Nephron (organoid): ENCODE measurements around the gene ADCK1.

Source experiments
- H3K27ac Mint-ChIP-seq, 3 experiments: 2 replicates each; pipeline ENCODE4 v1.8.0; 2020; ENCODE audit warnings: mixed read lengths in 3 of 3, mild to moderate bottlenecking in 2 of 3, moderate library complexity in 1 of 3
- H3K27me3 Mint-ChIP-seq: 2 replicates; pipeline ENCODE4 v1.8.0; 2021; ENCODE audit warnings: low read depth, mild to moderate bottlenecking, moderate library complexity, mixed read lengths
- H3K36me3 Mint-ChIP-seq: 2 replicates; pipeline ENCODE4 v1.8.0; 2020; ENCODE audit warnings: low read depth, mixed read lengths
- H3K4me1 Mint-ChIP-seq: 2 replicates; pipeline ENCODE4 v1.8.0; 2020; ENCODE audit warnings: mixed read lengths
- H3K4me3 Mint-ChIP-seq, 3 experiments: 2 replicates each; pipeline ENCODE4 v1.8.0; 2020; ENCODE audit warnings: mild to moderate bottlenecking in 3 of 3, mixed read lengths in 3 of 3, moderate library complexity in 2 of 3
- H3K9me3 Mint-ChIP-seq: 2 replicates; pipeline ENCODE4 v1.8.0; 2020; ENCODE audit warnings: mixed read lengths
- CTCF ChIP-seq, 3 experiments: fragments of 200-600 bp; sonication (generic); IDR thresholded peaks; one replicate each; pipeline ENCODE4 v1.5.0; 2021; ENCODE audit warnings: antibody characterized with exemption in 3 of 3; ENCODE audit not compliant: unreplicated experiment in 3 of 3

The ADCK1 gene

GRCh38 chr14:77890873-77891272 is 91.0 kb downstream of the ADCK1 start:
- no peak overlapping the region for H3K4me3 Mint-ChIP-seq
- H3K4me1 Mint-ChIP-seq: no peaks in the 10 kb centered on the region
- no peak for TF ChIP-seq CTCF (IDR thresholded peaks at IDR 0.05; ENCODE audit: unreplicated experiment in 3 of 3)
- peaks cover 34% of the 10 kb centered on the region for H3K36me3 Mint-ChIP-seq
- H3K27ac Mint-ChIP-seq: no peak overlapping the region
- H3K27me3 Mint-ChIP-seq: no peaks in the 10 kb centered on the region
- peaks cover 11% of the 10 kb centered on the region for H3K9me3 Mint-ChIP-seq

GRCh38 chr14:77892381-77892871 is 92.5 kb downstream of the ADCK1 start:
- no peaks in the 10 kb centered on the region for H3K27me3 Mint-ChIP-seq
- peaks cover 33% of the 10 kb centered on the region for H3K36me3 Mint-ChIP-seq
- H3K4me1 Mint-ChIP-seq: no peaks in the 10 kb centered on the region
- no peak overlapping the region for H3K4me3 Mint-ChIP-seq
- H3K9me3 Mint-ChIP-seq: peaks cover 11% of the 10 kb centered on the region
- TF ChIP-seq CTCF (IDR thresholded peaks at IDR 0.05; ENCODE audit: unreplicated experiment in 3 of 3): no peak
- H3K27ac Mint-ChIP-seq: no peak overlapping the region

- no peak for TF ChIP-seq CTCF (IDR thresholded peaks at IDR 0.05; ENCODE audit: unreplicated experiment in 3 of 3)
- H3K36me3 Mint-ChIP-seq: peaks cover 28% of the 10 kb centered on the region
- H3K9me3 Mint-ChIP-seq: peaks cover 9% of the 10 kb centered on the region
- no peaks in the 10 kb centered on the region for H3K27me3 Mint-ChIP-seq
- H3K27ac Mint-ChIP-seq: no peak overlapping the region
- no peaks in the 10 kb centered on the region for H3K4me1 Mint-ChIP-seq
- H3K4me3 Mint-ChIP-seq: no peak overlapping the region
These were observed 93.1 kb downstream of the ADCK1 start for GRCh38 chr14:77892890-77893484.

GRCh38 chr14:77897374-77897773 is 97.5 kb downstream of the ADCK1 start:
- H3K4me1 Mint-ChIP-seq: no peaks in the 10 kb centered on the region
- no peak overlapping the region for H3K27ac Mint-ChIP-seq
- no peaks in the 10 kb centered on the region for H3K27me3 Mint-ChIP-seq
- peaks cover 16% of the 10 kb centered on the region for H3K36me3 Mint-ChIP-seq
- H3K9me3 Mint-ChIP-seq: no peaks in the 10 kb centered on the region
- H3K4me3 Mint-ChIP-seq: no peak overlapping the region
- TF ChIP-seq CTCF (IDR thresholded peaks at IDR 0.05; ENCODE audit: unreplicated experiment in 3 of 3): no peak

- no peak for TF ChIP-seq CTCF (IDR thresholded peaks at IDR 0.05; ENCODE audit: unreplicated experiment in 3 of 3)
- no peak overlapping the region for H3K4me3 Mint-ChIP-seq
- H3K27ac Mint-ChIP-seq: peak overlapping the region in 1 of 3 experiments; percentile 57
- H3K9me3 Mint-ChIP-seq: no peaks in the 10 kb centered on the region
- no peaks in the 10 kb centered on the region for H3K27me3 Mint-ChIP-seq
- H3K36me3 Mint-ChIP-seq: peaks cover 9% of the 10 kb centered on the region
- H3K4me1 Mint-ChIP-seq: peaks cover 8% of the 10 kb centered on the region
These were observed 102.9 kb downstream of the ADCK1 start for GRCh38 chr14:77902811-77903210.

- peak overlapping the region in 2 of 3 experiments; percentile 40 to 57 for H3K27ac Mint-ChIP-seq
- no peak overlapping the region for H3K4me3 Mint-ChIP-seq
- H3K9me3 Mint-ChIP-seq: no peaks in the 10 kb centered on the region
- H3K36me3 Mint-ChIP-seq: peaks cover 9% of the 10 kb centered on the region
- TF ChIP-seq CTCF (IDR thresholded peaks at IDR 0.05; ENCODE audit: unreplicated experiment in 3 of 3): no peak
- no peaks in the 10 kb centered on the region for H3K27me3 Mint-ChIP-seq
- peaks cover 8% of the 10 kb centered on the region for H3K4me1 Mint-ChIP-seq
These were observed 103.3 kb downstream of the ADCK1 start for GRCh38 chr14:77903221-77903620.
